Ascending aorta (tissue), 2 donors: ENCODE data around the gene TBX10. TPM values are rescaled to one million over a fixed set of nuclear protein-coding genes. Genes with fewer than 3 reads are reported as not detected.
A peak's percentile ranks its signal among the peaks of the same experiment; 100 is the strongest.
"Not testable (repeated sequence)": the region's sequence is repeated elsewhere in the genome, so short reads cannot be mapped to it uniquely, and the experiment has no call there.

Source experiments
- DNase-seq, 2 donors: peaks; one replicate each; pipeline ENCODE4 v3.0.0-alpha.2; 2019; ENCODE audit warnings: low spot score in 2 of 2
- H3K27ac ChIP-seq, 2 donors: fragments of 200-600 bp; sonication (generic); one replicate each; pipeline ENCODE4 v1.5.1; 2016 to 2017; ENCODE audit warnings: mild to moderate bottlenecking in 1 of 2
- H3K27me3 ChIP-seq: fragments of 200-600 bp; sonication (generic); one replicate; pipeline ENCODE4 v1.5.1; 2017
- H3K36me3 ChIP-seq, 2 donors: fragments of 200-600 bp; sonication (generic); one replicate each; pipeline ENCODE4 v1.5.1; 2016
- H3K4me1 ChIP-seq, 2 donors: fragments of 200-600 bp; sonication (generic); one replicate each; pipeline ENCODE4 v1.5.1; 2016 to 2017; ENCODE audit warnings: mild to moderate bottlenecking in 1 of 2
- H3K4me3 ChIP-seq, 2 donors: fragments of 200-600 bp; sonication (generic); one replicate each; pipeline ENCODE4 v1.5.1; 2016 to 2017; ENCODE audit warnings: mild to moderate bottlenecking in 1 of 2
- H3K9me3 ChIP-seq, 2 donors: fragments of 200-600 bp; sonication (generic); one replicate each; pipeline ENCODE4 v1.5.1; 2016
- CTCF ChIP-seq, 3 experiments: fragments of 200-600 bp in 2 of 3; fragments of 450-650 bp in 1 of 3; sonication (generic) in 2 of 3; IDR thresholded peaks; one replicate each; pipeline ENCODE4 v1.5.1; 2016 to 2019; ENCODE audit warnings: antibody characterized with exemption in 3 of 3, mild to moderate bottlenecking in 1 of 3, moderate library complexity in 1 of 3
- intact Hi-C: fragments of 100-400 bp; cut with DNase I; formaldehyde crosslinking; loops from one replicate; pipeline ENCODE4 v1.15.1; 2023
- total RNA-seq: library from RNA; depleted of rRNA; stranded (reverse); fragments of >200 nt; gene quantifications from one replicate; pipeline ENCODE4 v1.1.0, GENCODE V29; 2016

TBX10 gene
- total RNA-seq, 1 donor from 2014 or later, result not detected

GRCh38 chr11:67640021-67640757, 626 bp upstream of the TBX10 start:
- Histone ChIP-seq H3K36me3 (no peaks in the 10 kb centered on the region), H3K27me3 (no peaks in the 10 kb centered on the region), H3K4me3 (no peak overlapping the region), H3K4me1 (no peaks in the 10 kb centered on the region), H3K27ac (no peak overlapping the region), H3K9me3 (no peaks in the 10 kb centered on the region)
- intact Hi-C loops, result no loop called here
- no peak for DNase-seq
- peak; percentile 26 to 57 (median 52) for TF ChIP-seq CTCF (IDR thresholded peaks at IDR 0.05)

GRCh38 chr11:67638535-67639437, 777 bp downstream of the TBX10 start:
- no peaks in the 10 kb centered on the region for H3K36me3 ChIP-seq
- TF ChIP-seq CTCF (IDR thresholded peaks at IDR 0.05), result no peak
- no peak overlapping the region for H3K27ac ChIP-seq
- H3K9me3 ChIP-seq, result no peaks in the 10 kb centered on the region
- no peaks in the 10 kb centered on the region for H3K27me3 ChIP-seq
- no peak overlapping the region for H3K4me3 ChIP-seq
- DNase-seq, result no peak
- H3K4me1 ChIP-seq, result no peaks in the 10 kb centered on the region
- intact Hi-C loops, result loop anchor here (10.0 kb wide), 1 partner anchor 166 kb away; no protein-coding TSS in a partner anchor

GRCh38 chr11:67637441-67637840, 2.1 kb downstream of the TBX10 start:
- DNase-seq, H3K36me3 ChIP-seq, H3K9me3 ChIP-seq, H3K27ac ChIP-seq, H3K4me1 ChIP-seq, H3K4me3 ChIP-seq, H3K27me3 ChIP-seq: not testable (repeated sequence)
- intact Hi-C loops, result loop anchor here (10.0 kb wide), 1 partner anchor 167 kb away; no protein-coding TSS in a partner anchor

GRCh38 chr11:67636962-67637361, 2.6 kb downstream of the TBX10 start:
- no peak for DNase-seq
- Histone ChIP-seq H3K27me3 (no peaks in the 10 kb centered on the region), H3K4me3 (no peak overlapping the region), H3K27ac (no peak overlapping the region), H3K9me3 (no peaks in the 10 kb centered on the region), H3K36me3 (no peaks in the 10 kb centered on the region), H3K4me1 (no peaks in the 10 kb centered on the region)
- intact Hi-C loops, result loop anchor here (10.0 kb wide), 1 partner anchor 168 kb away; no protein-coding TSS in a partner anchor
- TF ChIP-seq CTCF (IDR thresholded peaks at IDR 0.05), result no peak

- H3K4me1 ChIP-seq, result peaks cover 4 to 6% of the 10 kb centered on the region in 2 donors
- no peaks in the 10 kb centered on the region for H3K27me3 ChIP-seq
- H3K9me3 ChIP-seq, result no peaks in the 10 kb centered on the region
- no peaks in the 10 kb centered on the region for H3K36me3 ChIP-seq
- no peak overlapping the region for H3K4me3 ChIP-seq
- DNase-seq, result no peak
- H3K27ac ChIP-seq, result no peak overlapping the region
- no peak for TF ChIP-seq CTCF (IDR thresholded peaks at IDR 0.05)
- intact Hi-C loops, result loop anchor here (10.0 kb wide), 1 partner anchor 170 kb away; no protein-coding TSS in a partner anchor
Measured at GRCh38 chr11:67635231-67635521, 4.4 kb downstream of the TBX10 start.
